PFSK-1 (cell line): Measurements from ENCODE around the gene TTLL11.

ENCODE experiments used
- POLR2AphosphoS5 ChIP-seq: IDR thresholded peaks from 2 replicates; pipeline ENCODE4 v1.6.1; 2012; ENCODE audit warnings: low read depth, mild to moderate bottlenecking, control low read depth, low read length, moderate library complexity
- REST ChIP-seq, 2 experiments: IDR thresholded peaks; 2 replicates each; pipeline versions ENCODE4 v1.6.1 to v1.8.0; 2011 to 2012; ENCODE audit warnings: low read depth in 2 of 2, low read length in 2 of 2, control low read depth in 1 of 2, inconsistent platforms in 1 of 2, mild to moderate bottlenecking in 1 of 2, moderate library complexity in 1 of 2; ENCODE audit not compliant: insufficient read depth in 1 of 2

- TF ChIP-seq POLR2AphosphoS5 (no peak), REST (IDR thresholded peaks at IDR 0.05; ENCODE audit: insufficient read depth in 1 of 2, low read depth in 2 of 2, low read length in 2 of 2) (no peak)
Observed at GRCh38 chr9:121776739-121777637, 316.1 kb downstream of the TTLL11 start.
